MM.1S (cell line): ENCODE data around the gene RPL6.

ENCODE experiments used
- EZH2 ChIP-seq: fragments of 300-600 bp; sonication (generic); optimal IDR thresholded peaks from 2 replicates; pipeline ENCODE3; 2017; ENCODE audit warnings: low read depth, mild to moderate bottlenecking, antibody characterized with exemption, low read length, mixed read lengths
- EZH2phosphoT487 ChIP-seq: fragments of 300-600 bp; sonication (generic); IDR thresholded peaks from 2 replicates; pipeline ENCODE4 v1.6.1; 2018; ENCODE audit warnings: antibody characterized with exemption, low read length
- TF ChIP-seq, protein P1 (sequence below): fragments of 300-600 bp; sonication (generic); IDR thresholded peaks from 2 replicates; pipeline ENCODE4 v1.5.1; 2016; ENCODE audit warnings: antibody characterized with exemption, low read length, mixed read lengths

DNA sequence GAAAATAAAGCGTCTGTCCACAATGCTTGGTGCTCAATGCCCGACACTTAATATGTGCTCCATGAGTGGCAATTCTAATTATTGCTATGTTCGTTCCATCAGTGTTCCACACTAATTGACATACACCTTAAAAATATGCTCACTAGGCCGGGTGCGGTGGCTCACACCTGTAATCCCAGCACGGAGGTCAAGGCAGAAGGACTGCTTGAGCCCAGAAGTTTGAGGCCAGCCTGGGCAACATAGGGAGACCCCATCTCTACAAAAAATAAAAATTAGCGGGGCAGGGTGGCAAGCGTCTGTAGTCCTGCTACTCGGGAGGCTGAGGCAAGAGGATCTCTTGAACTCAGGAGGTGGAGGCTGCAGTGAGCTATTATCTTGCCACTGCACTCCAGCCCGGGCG lies 26.5 kb downstream of the RPL6 start:
- no peak for TF ChIP-seq EZH2phosphoT487
- TF ChIP-seq, protein P1, sequence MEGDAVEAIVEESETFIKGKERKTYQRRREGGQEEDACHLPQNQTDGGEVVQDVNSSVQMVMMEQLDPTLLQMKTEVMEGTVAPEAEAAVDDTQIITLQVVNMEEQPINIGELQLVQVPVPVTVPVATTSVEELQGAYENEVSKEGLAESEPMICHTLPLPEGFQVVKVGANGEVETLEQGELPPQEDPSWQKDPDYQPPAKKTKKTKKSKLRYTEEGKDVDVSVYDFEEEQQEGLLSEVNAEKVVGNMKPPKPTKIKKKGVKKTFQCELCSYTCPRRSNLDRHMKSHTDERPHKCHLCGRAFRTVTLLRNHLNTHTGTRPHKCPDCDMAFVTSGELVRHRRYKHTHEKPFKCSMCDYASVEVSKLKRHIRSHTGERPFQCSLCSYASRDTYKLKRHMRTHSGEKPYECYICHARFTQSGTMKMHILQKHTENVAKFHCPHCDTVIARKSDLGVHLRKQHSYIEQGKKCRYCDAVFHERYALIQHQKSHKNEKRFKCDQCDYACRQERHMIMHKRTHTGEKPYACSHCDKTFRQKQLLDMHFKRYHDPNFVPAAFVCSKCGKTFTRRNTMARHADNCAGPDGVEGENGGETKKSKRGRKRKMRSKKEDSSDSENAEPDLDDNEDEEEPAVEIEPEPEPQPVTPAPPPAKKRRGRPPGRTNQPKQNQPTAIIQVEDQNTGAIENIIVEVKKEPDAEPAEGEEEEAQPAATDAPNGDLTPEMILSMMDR = no peak
- no peak for TF ChIP-seq EZH2
